PC-9 (cell line): Measurements from ENCODE around the gene AUTS2. TPM values are rescaled to one million over a fixed set of nuclear protein-coding genes. Genes with fewer than 3 reads are reported as not detected.

Experiments
- BruUV-seq: library from RNA; stranded (reverse); fragments of 400-500 nt; replicated peaks from 2 replicates; lab custom pipeline; 2021; lab: Mats Ljungman, UMichigan
- CTCF ChIA-PET: fragments of 300-600 bp; sonication (Branson Sonifier 250); formaldehyde crosslinking; loops from one replicate; lab custom pipeline; 2022; ENCODE audit warnings: antibody characterized with exemption; lab: Charles Lee
- POLR2A ChIA-PET: fragments of 300-600 bp; sonication (Branson Sonifier 250); formaldehyde crosslinking; loops from one replicate; lab custom pipeline; 2022; ENCODE audit warnings: antibody characterized with exemption; ENCODE audit not compliant: unreplicated experiment; lab: Charles Lee
- DNase-seq, 2 experiments: peaks; one replicate each; pipeline versions ENCODE4 v3.0.0 to v3.0.0-alpha.2; 2015 to 2022; ENCODE audit warnings: mixed read lengths in 1 of 2
- H2AFZ ChIP-seq: fragments of 200-600 bp; sonication (generic); 2 replicates; pipeline ENCODE4 v1.8.1; 2017; ENCODE audit warnings: antibody characterized with exemption
- H3F3A ChIP-seq: fragments of 200-600 bp; sonication (generic); 2 replicates; pipeline ENCODE4 v1.8.1; 2017; ENCODE audit warnings: antibody characterized with exemption, mild to moderate bottlenecking, low read depth; ENCODE audit not compliant: insufficient read depth
- H3K27ac ChIP-seq: fragments of 200-600 bp; sonication (generic); 2 replicates; pipeline ENCODE4 v1.6.1; 2016; ENCODE audit warnings: mixed run types
- H3K27me3 ChIP-seq: fragments of 200-600 bp; sonication (generic); 2 replicates; pipeline ENCODE4 v1.6.1; 2016; ENCODE audit warnings: low read depth, mixed run types; ENCODE audit not compliant: insufficient read depth
- H3K36me3 ChIP-seq: fragments of 200-600 bp; sonication (generic); 2 replicates; pipeline ENCODE4 v1.6.1; 2016; ENCODE audit warnings: low read depth, mixed run types
- H3K4me1 ChIP-seq: fragments of 200-600 bp; sonication (generic); replicated peaks from 2 replicates; pipeline ENCODE4 v1.6.1; 2016; ENCODE audit warnings: mixed run types; ENCODE audit not compliant: insufficient read depth
- H3K4me2 ChIP-seq: fragments of 200-600 bp; sonication (generic); 2 replicates; pipeline ENCODE4 v1.6.1; 2017; ENCODE audit warnings: mixed run types
- H3K4me3 ChIP-seq: fragments of 200-600 bp; sonication (generic); 2 replicates; pipeline ENCODE4 v1.6.1; 2016; ENCODE audit warnings: mixed run types
- H3K79me2 ChIP-seq: fragments of 200-600 bp; sonication (generic); 2 replicates; pipeline ENCODE4 v1.6.1; 2017; ENCODE audit warnings: low read depth, mixed run types
- H3K9me2 ChIP-seq: fragments of 200-600 bp; sonication (generic); 2 replicates; pipeline ENCODE4 v1.8.1; 2017; ENCODE audit warnings: mild to moderate bottlenecking; ENCODE audit not compliant: insufficient read depth
- H3K9me3 ChIP-seq: fragments of 200-600 bp; sonication (generic); 2 replicates; pipeline ENCODE4 v1.8.1; 2016; ENCODE audit warnings: low read depth; ENCODE audit not compliant: insufficient read depth
- H4K20me1 ChIP-seq: fragments of 200-600 bp; sonication (generic); 2 replicates; pipeline ENCODE4 v1.8.1; 2017; ENCODE audit not compliant: insufficient read depth
- CTCF ChIP-seq: fragments of 200-600 bp; sonication (generic); conservative IDR thresholded peaks from 2 replicates; pipeline ENCODE4 v1.6.1; 2017; ENCODE audit warnings: mixed run types, antibody characterized with exemption, mild to moderate bottlenecking, moderate library complexity
- EZH2 ChIP-seq: fragments of 200-600 bp; sonication (generic); IDR thresholded peaks from 2 replicates; pipeline ENCODE4 v1.8.0; 2017; ENCODE audit warnings: antibody characterized with exemption, low read depth
- intact Hi-C: fragments of 100-400 bp; cut with micrococcal nuclease; formaldehyde crosslinking; loops from one replicate; pipeline ENCODE4 v1.10.0; 2022; ENCODE audit not compliant: unreplicated experiment
- total RNA-seq: library from RNA; stranded (reverse); gene quantifications from 2 replicates; pipeline ENCODE4 v1.2.3, GENCODE V29; 2021

AUTS2 gene
- total RNA-seq, 1 experiment from 2014 or later = not detected

- Histone ChIP-seq H3K9me2 (no peaks in the 10 kb centered on the region), H3K27ac (no peak overlapping the region), H3K9me3 (no peaks in the 10 kb centered on the region), H3K27me3 (peaks cover 16% of the 10 kb centered on the region), H3K4me3 (no peak overlapping the region), H3K79me2 (no peaks in the 10 kb centered on the region), H3K4me2 (no peak overlapping the region), H4K20me1 (no peaks in the 10 kb centered on the region), H3K36me3 (no peaks in the 10 kb centered on the region), H2AFZ (no peak overlapping the region), H3K4me1 (no peaks in the 10 kb centered on the region), H3F3A (no peaks in the 10 kb centered on the region)
- no peak for DNase-seq
- no TSS peak for BruUV-seq
- ChIA-PET CTCF (no interaction called here), POLR2A (no interaction called here)
- intact Hi-C loops = no loop called here
- TF ChIP-seq EZH2 (no peak), CTCF (no peak)
These were observed 5.7 kb downstream of the AUTS2 start for GRCh38 chr7:69603937-69604494.

- intact Hi-C loops = no loop called here
- BruUV-seq = no TSS peak
- H3K27ac ChIP-seq = no peak overlapping the region
- H3K36me3 ChIP-seq = no peaks in the 10 kb centered on the region
- no peaks in the 10 kb centered on the region for H3K4me1 ChIP-seq
- no peaks in the 10 kb centered on the region for H3K9me2 ChIP-seq
- TF ChIP-seq CTCF = no peak
- no peak for TF ChIP-seq EZH2
- ChIA-PET POLR2A (no interaction called here), CTCF (no interaction called here)
- H3K27me3 ChIP-seq = peaks cover 16% of the 10 kb centered on the region
- no peaks in the 10 kb centered on the region for H3F3A ChIP-seq
- H3K9me3 ChIP-seq = no peaks in the 10 kb centered on the region
- no peak overlapping the region for H3K4me2 ChIP-seq
- no peaks in the 10 kb centered on the region for H3K79me2 ChIP-seq
- DNase-seq = no peak
- H4K20me1 ChIP-seq = no peaks in the 10 kb centered on the region
- no peak overlapping the region for H2AFZ ChIP-seq
- no peak overlapping the region for H3K4me3 ChIP-seq
These were observed 6.8 kb downstream of the AUTS2 start for GRCh38 chr7:69605070-69605469.

- no TSS peak for BruUV-seq
- TF ChIP-seq CTCF (no peak), EZH2 (no peak)
- Histone ChIP-seq H3K4me2 (no peak overlapping the region), H3K9me2 (no peaks in the 10 kb centered on the region), H3K27ac (no peak overlapping the region), H3K79me2 (no peaks in the 10 kb centered on the region), H3F3A (no peaks in the 10 kb centered on the region), H3K27me3 (peaks cover 16% of the 10 kb centered on the region), H3K4me3 (no peak overlapping the region), H3K9me3 (no peaks in the 10 kb centered on the region), H3K4me1 (no peaks in the 10 kb centered on the region), H3K36me3 (no peaks in the 10 kb centered on the region), H2AFZ (no peak overlapping the region), H4K20me1 (no peaks in the 10 kb centered on the region)
- ChIA-PET POLR2A (no interaction called here), CTCF (no interaction called here)
- intact Hi-C loops = no loop called here
- no peak for DNase-seq
These were observed 7.3 kb downstream of the AUTS2 start for GRCh38 chr7:69605546-69605945.
